HEK293T (cell line): ENCODE results near the gene LCORL.

Source experiments
- BHLHE40 ChIP-seq: fragments of 450-650 bp; IDR thresholded peaks from 2 replicates; pipeline ENCODE4 v1.6.1; 2016; ENCODE audit warnings: mild to moderate bottlenecking, moderate library complexity, borderline replicate concordance
- FOXK2 ChIP-seq: fragments of 450-650 bp; IDR thresholded peaks from 2 replicates; pipeline ENCODE4 v1.6.1; 2016; ENCODE audit warnings: mild to moderate bottlenecking
- L3MBTL2 ChIP-seq: fragments of 450-650 bp; conservative IDR thresholded peaks from 2 replicates; pipeline ENCODE4 v1.6.1; 2016; ENCODE audit warnings: mild to moderate bottlenecking

- TF ChIP-seq BHLHE40 (no peak), L3MBTL2 (no peak), FOXK2 (no peak)
Measured at GRCh38 chr4:17930256-17930655, 91.3 kb downstream of the LCORL start.
